SK-N-SH (cell line): ENCODE results near the gene SYNPO2. TPM values are rescaled to one million over a fixed set of nuclear protein-coding genes. Genes with fewer than 3 reads are reported as not detected.

Source experiments
- CTCF ChIA-PET: fragments of 300-600, 350-600 bp; formaldehyde crosslinking; extraction: SDS; loops from one replicate; lab custom pipeline; 2021; lab: Yijun Ruan, JAX
- POLR2A ChIA-PET: fragments of 350-600 bp; sonication (Branson Sonifier 250); formaldehyde crosslinking; extraction: SDS; loops from one replicate; lab custom pipeline; 2020; ENCODE audit warnings: antibody characterized with exemption, inconsistent platforms; lab: Yijun Ruan, JAX
- DNase-seq: peaks from one replicate; pipeline ENCODE4 v3.0.0; 2012
- H2AFZ ChIP-seq: fragments of 200-600 bp; sonication (generic); 2 replicates; pipeline ENCODE4 v1.8.1; 2016; ENCODE audit warnings: antibody characterized with exemption, mild to moderate bottlenecking, low read depth
- H3F3A ChIP-seq: fragments of 200-600 bp; sonication (generic); replicated peaks from 2 replicates; pipeline ENCODE3; 2016; ENCODE audit warnings: antibody characterized with exemption, mild to moderate bottlenecking; ENCODE audit not compliant: insufficient read depth
- H3K27ac ChIP-seq, 2 experiments: fragments of 200-500 bp in 1 of 2; fragments of 200-600 bp in 1 of 2; sonication (Bioruptor generic) in 1 of 2; sonication (generic), shearing (Covaris generic) in 1 of 2; 2 replicates each; pipeline versions ENCODE4 v1.5.1 to v1.6.1; 2014 to 2016; ENCODE audit warnings: low read depth in 2 of 2, inconsistent platforms in 1 of 2, low read length in 1 of 2, mild to moderate bottlenecking in 1 of 2, mixed read lengths in 1 of 2
- H3K27me3 ChIP-seq: fragments of 200-600 bp; sonication (generic), shearing (Covaris generic); 2 replicates; pipeline ENCODE4 v1.6.1; 2016; ENCODE audit warnings: mixed run types; ENCODE audit not compliant: insufficient read depth
- H3K36me3 ChIP-seq, 2 experiments: fragments of 200-500 bp in 1 of 2; fragments of 200-600 bp in 1 of 2; sonication (Bioruptor generic) in 1 of 2; sonication (generic) in 1 of 2; replicated peaks in 1 of 2; 2 replicates each; pipeline versions ENCODE3 to v1.5.1; 2014 to 2016; ENCODE audit warnings: low read length in 1 of 2, mild to moderate bottlenecking in 1 of 2; ENCODE audit not compliant: insufficient read depth in 2 of 2, control insufficient read depth in 1 of 2
- H3K4me1 ChIP-seq, 2 experiments: fragments of 200-500 bp in 1 of 2; fragments of 200-600 bp in 1 of 2; sonication (Bioruptor generic) in 1 of 2; sonication (generic), shearing (Covaris generic) in 1 of 2; 2 replicates each; pipeline versions ENCODE4 v1.5.1 to v1.6.1; 2014 to 2016; ENCODE audit warnings: low read depth in 1 of 2, low read length in 1 of 2, mixed run types in 1 of 2; ENCODE audit not compliant: insufficient read depth in 2 of 2, control insufficient read depth in 1 of 2
- H3K4me2 ChIP-seq: fragments of 200-600 bp; sonication (generic), shearing (Covaris generic); 2 replicates; pipeline ENCODE4 v1.6.1; 2017; ENCODE audit warnings: mixed run types
- H3K4me3 ChIP-seq, 2 experiments: fragments of 200-500 bp in 1 of 2; fragments of 200-600 bp in 1 of 2; sonication (Bioruptor generic) in 1 of 2; sonication (generic), shearing (Covaris generic) in 1 of 2; 2 replicates each; pipeline versions ENCODE4 v1.5.1 to v1.8.1; 2014 to 2016; ENCODE audit warnings: low read depth in 2 of 2, inconsistent platforms in 1 of 2, low read length in 1 of 2, mild to moderate bottlenecking in 1 of 2, mixed read lengths in 1 of 2, moderate library complexity in 1 of 2
- H3K79me2 ChIP-seq: fragments of 200-600 bp; sonication (generic); 2 replicates; pipeline ENCODE4 v1.8.1; 2017; ENCODE audit warnings: mild to moderate bottlenecking; ENCODE audit not compliant: insufficient read depth
- H3K9ac ChIP-seq: fragments of 200-600 bp; sonication (generic); 2 replicates; pipeline ENCODE4 v1.6.1; 2017; ENCODE audit warnings: mixed run types
- H3K9me2 ChIP-seq: fragments of 200-600 bp; sonication (generic); 2 replicates; pipeline ENCODE4 v1.6.1; 2017; ENCODE audit warnings: mixed run types
- H3K9me3 ChIP-seq: fragments of 200-600 bp; sonication (generic); 2 replicates; pipeline ENCODE4 v1.6.1; 2017; ENCODE audit warnings: mixed run types, mild to moderate bottlenecking, moderate library complexity
- H4K20me1 ChIP-seq: fragments of 200-600 bp; sonication (generic); 2 replicates; pipeline ENCODE4 v1.6.1; 2017; ENCODE audit warnings: mild to moderate bottlenecking, mixed run types; ENCODE audit not compliant: insufficient read depth
- EP300 ChIP-seq, 2 experiments: IDR thresholded peaks; 2 replicates each; pipeline versions ENCODE4 v1.4.0 to v1.6.1; 2012; ENCODE audit warnings: borderline replicate concordance in 1 of 2, low read depth in 1 of 2, low read length in 1 of 2
- EZH2phosphoT487 ChIP-seq: fragments of 200-600 bp; sonication (generic); IDR thresholded peaks from 2 replicates; pipeline ENCODE4 v1.6.1; 2017; ENCODE audit warnings: low read depth, mixed run types, mild to moderate bottlenecking, antibody characterized with exemption, moderate library complexity, borderline replicate concordance
- GATA2 ChIP-seq: sonication (generic); formaldehyde crosslinking; IDR thresholded peaks from 2 replicates; pipeline ENCODE4 v1.5.0; 2020; ENCODE audit warnings: mild to moderate bottlenecking, missing genetic modification reagents
- JUND ChIP-seq: IDR thresholded peaks from 2 replicates; pipeline ENCODE4 v1.4.0; 2012
- MXI1 ChIP-seq: IDR thresholded peaks from 2 replicates; pipeline ENCODE4 v1.6.1; 2012; ENCODE audit warnings: mild to moderate bottlenecking, low read depth, low read length, improper control_type of control experiment
- RCOR1 ChIP-seq: fragments of 150-350 bp; IDR thresholded peaks from 2 replicates; pipeline ENCODE4 v1.6.1; 2017; ENCODE audit warnings: antibody characterized with exemption, low read length
- REST ChIP-seq: IDR thresholded peaks from 2 replicates; pipeline ENCODE4 v1.6.1; 2012; ENCODE audit warnings: mild to moderate bottlenecking, low read depth, low read length, moderate library complexity
- SIN3A ChIP-seq: IDR thresholded peaks from 2 replicates; pipeline ENCODE4 v1.6.1; 2012; ENCODE audit warnings: low read depth, mild to moderate bottlenecking, low read length, moderate library complexity, borderline replicate concordance
- SMC3 ChIP-seq: IDR thresholded peaks from 2 replicates; pipeline ENCODE4 v1.6.1; 2012; ENCODE audit warnings: low read depth, low read length, improper control_type of control experiment
- TCF12 ChIP-seq: IDR thresholded peaks from 2 replicates; pipeline ENCODE4 v1.4.0; 2012
- USF1 ChIP-seq: IDR thresholded peaks from 2 replicates; pipeline ENCODE4 v1.4.0; 2012; ENCODE audit warnings: low read depth, borderline replicate concordance
- USF2 ChIP-seq: fragments of 150-350 bp; IDR thresholded peaks from 2 replicates; pipeline ENCODE4 v1.6.1; 2017; ENCODE audit warnings: antibody characterized with exemption, low read length, low read depth, borderline replicate concordance
- ZBTB33 ChIP-seq: IDR thresholded peaks from 2 replicates; pipeline ENCODE4 v1.4.0; 2012; ENCODE audit warnings: low read depth, borderline replicate concordance
- WGBS: methylation state at CpG from one replicate; pipeline ENCODE4 v1.1.6; 2017; ENCODE audit warnings: low lambda C conversion rate; 5-methylcytosine and 5-hydroxymethylcytosine counted together
- polyA plus RNA-seq, 3 experiments: library from polyadenylated mRNA; depleted of rRNA; stranded (reverse); fragments of >200 nt; gene quantifications; 2 replicates each; pipeline ENCODE4 v1.2.3, GENCODE V29; 2012

The SYNPO2 gene
- polyA plus RNA-seq, 1 of the 3 experiments (the other 2 are of a cell fraction), result 7.2 TPM

- H3K4me1 ChIP-seq, result peaks cover 17 to 37% of the 10 kb centered on the region in 2 experiments
- H3K9ac ChIP-seq, result no peak overlapping the region
- no peak overlapping the region for H3K4me3 ChIP-seq
- ChIA-PET CTCF (interaction anchor here (0.9 to 1.3 kb wide), 3 partner anchors 11 to 59 kb away, joined by 3 read pairs; no protein-coding TSS in a partner anchor), POLR2A (no interaction called here)
- H3K9me2 ChIP-seq, result no peaks in the 10 kb centered on the region
- H3K27ac ChIP-seq, result no peak overlapping the region; a peak in 1 of 4 replicates
- no peaks in the 10 kb centered on the region for H3K27me3 ChIP-seq
- 0 out of 2 replicates have a peak, but pooled peaks cover 3% of the 10 kb centered on the region for H3K79me2 ChIP-seq
- no peak overlapping the region for H2AFZ ChIP-seq
- no peaks in the 10 kb centered on the region for H3K9me3 ChIP-seq
- no peaks in the 10 kb centered on the region for H4K20me1 ChIP-seq
- H3F3A ChIP-seq, result peaks cover 3% of the 10 kb centered on the region
- WGBS, result 75% methylated on average over 3 of the region's 3 CpGs
- H3K4me2 ChIP-seq, result no peak overlapping the region
- no peak for DNase-seq
- H3K36me3 ChIP-seq, result peaks cover 0 to 5% of the 10 kb centered on the region in 2 experiments
- TF ChIP-seq REST (no peak), SIN3A (no peak), EZH2phosphoT487 (no peak), SMC3 (no peak), USF1 (no peak), RCOR1 (no peak), MXI1 (no peak), JUND (no peak), EP300 (IDR thresholded peaks at IDR 0.05; ENCODE audit: borderline replicate concordance in 1 of 2, low read depth in 1 of 2, low read length in 1 of 2) (no peak), ZBTB33 (no peak), USF2 (no peak), TCF12 (no peak), GATA2 (no peak)
Measured at GRCh38 chr4:118923891-118924290, 35.2 kb downstream of the SYNPO2 start.
